ENCODE results near the gene ZDHHC24. TPM values are rescaled to one million over a fixed set of nuclear protein-coding genes. Genes with fewer than 3 reads are reported as not detected.

ZDHHC24 gene
- total and polyA plus RNA-seq, 10 of the 15 experiments (the other 5 are each of a cell fraction or from before 2014, with no cell fraction given) = 0.86 to 17.5 (median 6.8) TPM

DNA sequence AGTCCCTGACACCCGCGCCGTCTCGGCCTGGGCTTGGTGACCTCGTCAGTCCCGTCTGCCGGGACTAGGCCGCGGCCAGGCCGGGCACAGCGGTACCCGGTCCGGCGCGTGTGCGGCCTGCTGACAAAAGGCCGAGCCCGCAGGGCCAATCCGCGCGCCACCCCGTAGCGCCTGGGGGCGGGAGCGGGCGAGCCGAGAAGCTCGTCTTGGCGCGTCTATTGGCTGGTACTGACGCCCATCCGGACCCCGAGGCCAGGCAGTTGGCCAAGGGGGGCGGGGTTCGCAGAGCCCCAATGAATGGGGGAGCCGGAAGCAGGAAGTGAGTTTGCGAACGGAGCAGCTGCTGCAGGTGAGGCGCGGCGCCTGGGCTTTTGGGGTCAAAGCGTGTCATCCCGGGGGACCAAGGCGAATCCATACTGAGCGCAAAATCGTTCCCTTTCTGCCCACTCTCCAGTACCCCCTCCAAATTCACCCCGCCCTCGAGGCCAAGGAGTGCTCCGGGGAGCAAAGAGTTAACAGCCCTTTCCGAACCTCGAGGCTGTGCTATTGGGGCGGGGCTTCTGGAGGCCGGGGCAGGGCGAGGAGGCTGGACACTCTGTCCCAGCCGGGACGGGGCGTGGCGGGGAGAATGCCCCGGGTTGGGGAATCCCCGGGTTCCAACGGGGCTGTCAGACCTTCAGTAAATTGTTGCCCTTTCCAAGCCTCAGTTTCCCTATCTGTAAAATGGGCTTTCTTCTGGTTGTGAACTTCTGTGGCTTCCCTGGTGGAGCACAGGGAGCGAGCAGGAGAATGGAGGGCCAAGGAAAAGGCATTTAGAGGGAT is 65.5 kb downstream of the ZDHHC24 start, which contains the start of gene DPP3 (continued):
- TF ChIP-seq, protein P1, sequence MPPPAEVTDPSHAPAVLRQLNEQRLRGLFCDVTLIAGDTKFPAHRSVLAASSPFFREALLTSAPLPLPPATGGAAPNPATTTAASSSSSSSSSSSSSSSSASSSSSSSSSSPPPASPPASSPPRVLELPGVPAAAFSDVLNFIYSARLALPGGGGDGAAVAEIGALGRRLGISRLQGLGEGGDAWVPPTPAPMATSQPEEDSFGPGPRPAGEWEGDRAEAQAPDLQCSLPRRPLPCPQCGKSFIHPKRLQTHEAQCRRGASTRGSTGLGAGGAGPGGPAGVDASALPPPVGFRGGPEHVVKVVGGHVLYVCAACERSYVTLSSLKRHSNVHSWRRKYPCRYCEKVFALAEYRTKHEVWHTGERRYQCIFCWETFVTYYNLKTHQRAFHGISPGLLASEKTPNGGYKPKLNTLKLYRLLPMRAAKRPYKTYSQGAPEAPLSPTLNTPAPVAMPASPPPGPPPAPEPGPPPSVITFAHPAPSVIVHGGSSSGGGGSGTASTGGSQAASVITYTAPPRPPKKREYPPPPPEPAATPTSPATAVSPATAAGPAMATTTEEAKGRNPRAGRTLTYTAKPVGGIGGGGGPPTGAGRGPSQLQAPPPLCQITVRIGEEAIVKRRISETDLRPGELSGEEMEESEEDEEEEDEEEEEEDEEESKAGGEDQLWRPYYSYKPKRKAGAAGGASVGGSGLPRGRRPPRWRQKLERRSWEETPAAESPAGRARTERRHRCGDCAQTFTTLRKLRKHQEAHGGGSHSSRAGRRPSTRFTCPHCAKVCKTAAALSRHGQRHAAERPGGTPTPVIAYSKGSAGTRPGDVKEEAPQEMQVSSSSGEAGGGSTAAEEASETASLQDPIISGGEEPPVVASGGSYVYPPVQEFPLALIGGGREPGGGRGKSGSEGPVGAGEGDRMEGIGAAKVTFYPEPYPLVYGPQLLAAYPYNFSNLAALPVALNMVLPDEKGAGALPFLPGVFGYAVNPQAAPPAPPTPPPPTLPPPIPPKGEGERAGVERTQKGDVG (CRISPR knock-in tag; IDR thresholded peaks at IDR 0.05) = no peak
- TF ChIP-seq MEF2A (IDR thresholded peaks at IDR 0.05; ENCODE audit: insufficient read depth, low read depth, low read length) (no peak), RAD51 (IDR thresholded peaks at IDR 0.05) (no peak), TAF1 (IDR thresholded peaks at IDR 0.05; ENCODE audit: borderline replicate concordance, low read depth, low read length) (peak; percentile 78; the same call in 1 of the 2 replicates), BCL11A (IDR thresholded peaks at IDR 0.05; ENCODE audit: low read depth, low read length) (no peak), ZSCAN29 (IDR thresholded peaks at IDR 0.05) (no peak), BHLHE40 (IDR thresholded peaks at IDR 0.05; ENCODE audit: borderline replicate concordance in 1 of 2, low read depth in 2 of 2, low read length in 1 of 2) (peak in 1 of 2 experiments; percentile 65; a peak in 2 of 4 replicates), PML (IDR thresholded peaks at IDR 0.05; ENCODE audit: low read length) (0 out of 2 replicates have a peak, but pooled peaks have one; percentile 38)
- TF ChIP-seq, protein P2, sequence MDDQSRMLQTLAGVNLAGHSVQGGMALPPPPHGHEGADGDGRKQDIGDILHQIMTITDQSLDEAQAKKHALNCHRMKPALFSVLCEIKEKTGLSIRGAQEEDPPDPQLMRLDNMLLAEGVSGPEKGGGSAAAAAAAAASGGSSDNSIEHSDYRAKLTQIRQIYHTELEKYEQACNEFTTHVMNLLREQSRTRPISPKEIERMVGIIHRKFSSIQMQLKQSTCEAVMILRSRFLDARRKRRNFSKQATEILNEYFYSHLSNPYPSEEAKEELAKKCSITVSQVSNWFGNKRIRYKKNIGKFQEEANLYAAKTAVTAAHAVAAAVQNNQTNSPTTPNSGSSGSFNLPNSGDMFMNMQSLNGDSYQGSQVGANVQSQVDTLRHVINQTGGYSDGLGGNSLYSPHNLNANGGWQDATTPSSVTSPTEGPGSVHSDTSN (IDR thresholded peaks at IDR 0.05; ENCODE audit: insufficient replicate concordance, low read depth, low read length) = peak; percentile 97
- TF ChIP-seq, protein P3, sequence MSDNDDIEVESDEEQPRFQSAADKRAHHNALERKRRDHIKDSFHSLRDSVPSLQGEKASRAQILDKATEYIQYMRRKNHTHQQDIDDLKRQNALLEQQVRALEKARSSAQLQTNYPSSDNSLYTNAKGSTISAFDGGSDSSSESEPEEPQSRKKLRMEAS (IDR thresholded peaks at IDR 0.05; ENCODE audit: low read depth, low read length) = peak; percentile 13; the same call in 1 of the 2 replicates

All from GM12878 (cell line).